ENCODE results near the gene CA7. TPM values are rescaled to one million over a fixed set of nuclear protein-coding genes. Genes with fewer than 3 reads are reported as not detected.
"Not testable (repeated sequence)": the region's sequence is repeated elsewhere in the genome, so short reads cannot be mapped to it uniquely, and the experiment has no call there.

The CA7 gene
- total RNA-seq, 4 donors from 2014 or later = not detected

DNA sequence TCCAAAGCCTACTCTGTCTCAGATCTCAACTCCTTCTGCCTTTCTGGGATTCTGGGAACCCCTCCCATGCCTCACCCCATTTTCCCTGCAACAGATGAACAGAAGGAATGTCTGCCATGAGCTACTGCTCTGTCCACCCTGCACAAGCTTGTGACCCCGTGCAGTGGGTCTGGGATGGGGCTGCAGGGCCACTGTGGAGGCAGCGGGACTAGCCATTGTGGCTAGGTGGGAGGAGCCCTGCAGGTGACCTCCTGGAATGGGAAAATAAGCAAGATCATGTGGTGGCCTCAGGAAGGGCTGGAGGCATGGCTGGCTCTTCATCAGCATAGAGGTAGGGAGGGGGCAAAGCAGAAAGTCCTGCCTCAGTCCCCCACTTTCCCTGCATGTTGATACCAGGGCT is 49.8 kb downstream of the CA7 start:
- WGBS, 2 donors = 89 to 91% methylated on average over 2 of the region's 2 CpGs
- Histone ChIP-seq H3K27ac (no peak overlapping the region), H3K9me3 (no peaks in the 10 kb centered on the region), H3K27me3 (no peaks in the 10 kb centered on the region), H3K4me1 (peaks cover 0 to 29% (median 7%) of the 10 kb centered on the region in 4 donors), H3K4me3 (no peak overlapping the region), H3K36me3 (peaks cover 0 to 15% (median 0%) of the 10 kb centered on the region in 3 donors)
- DNase-seq (ENCODE audit: low spot score in 2 of 2) = no peak
- TF ChIP-seq EP300 (IDR thresholded peaks at IDR 0.05) (no peak), POLR2A (IDR thresholded peaks at IDR 0.05) (no peak)
- TF ChIP-seq, protein P1, sequence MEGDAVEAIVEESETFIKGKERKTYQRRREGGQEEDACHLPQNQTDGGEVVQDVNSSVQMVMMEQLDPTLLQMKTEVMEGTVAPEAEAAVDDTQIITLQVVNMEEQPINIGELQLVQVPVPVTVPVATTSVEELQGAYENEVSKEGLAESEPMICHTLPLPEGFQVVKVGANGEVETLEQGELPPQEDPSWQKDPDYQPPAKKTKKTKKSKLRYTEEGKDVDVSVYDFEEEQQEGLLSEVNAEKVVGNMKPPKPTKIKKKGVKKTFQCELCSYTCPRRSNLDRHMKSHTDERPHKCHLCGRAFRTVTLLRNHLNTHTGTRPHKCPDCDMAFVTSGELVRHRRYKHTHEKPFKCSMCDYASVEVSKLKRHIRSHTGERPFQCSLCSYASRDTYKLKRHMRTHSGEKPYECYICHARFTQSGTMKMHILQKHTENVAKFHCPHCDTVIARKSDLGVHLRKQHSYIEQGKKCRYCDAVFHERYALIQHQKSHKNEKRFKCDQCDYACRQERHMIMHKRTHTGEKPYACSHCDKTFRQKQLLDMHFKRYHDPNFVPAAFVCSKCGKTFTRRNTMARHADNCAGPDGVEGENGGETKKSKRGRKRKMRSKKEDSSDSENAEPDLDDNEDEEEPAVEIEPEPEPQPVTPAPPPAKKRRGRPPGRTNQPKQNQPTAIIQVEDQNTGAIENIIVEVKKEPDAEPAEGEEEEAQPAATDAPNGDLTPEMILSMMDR (IDR thresholded peaks at IDR 0.05) = no peak

DNA sequence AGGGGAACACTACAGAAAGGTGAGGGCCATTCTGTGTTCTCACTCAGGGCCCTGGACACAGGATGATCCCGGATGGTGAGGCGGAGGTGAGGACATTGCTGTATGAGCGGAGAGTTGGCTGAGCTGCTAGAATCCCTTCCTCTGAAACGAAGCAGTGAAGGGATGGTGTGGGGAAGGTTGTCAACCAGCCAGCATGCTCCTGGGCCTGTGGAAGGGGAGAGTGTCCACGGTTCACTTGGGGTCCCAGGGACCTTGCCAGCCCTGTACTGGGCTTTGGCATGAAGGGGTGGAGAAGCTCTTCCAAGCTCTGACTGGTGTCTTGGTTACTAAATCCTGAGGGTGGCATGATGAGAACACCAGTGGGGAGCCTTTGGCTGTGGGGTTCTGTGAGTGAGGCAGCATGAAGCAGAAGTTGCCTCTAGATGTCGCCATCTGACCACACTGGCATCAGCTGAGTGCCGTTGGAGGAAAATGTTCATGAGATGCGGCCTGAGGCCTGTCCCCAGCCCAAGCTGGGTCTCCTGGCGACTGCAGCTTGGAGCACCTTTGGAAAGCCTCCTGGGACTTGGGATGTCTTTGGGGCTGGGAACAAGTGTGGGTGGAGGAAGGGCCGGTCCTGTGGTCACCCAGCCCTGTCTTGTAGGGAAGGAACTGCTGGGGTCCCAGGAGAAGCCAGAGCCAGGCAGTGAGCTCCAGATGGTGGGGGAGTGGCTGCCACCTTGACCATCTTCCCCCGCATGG is 50.9 kb downstream of the CA7 start:
- WGBS, 2 donors = 40 to 47% methylated on average over 11 of the region's 11 CpGs
- no peak for TF ChIP-seq EP300 (IDR thresholded peaks at IDR 0.05)
- TF ChIP-seq, protein P1 (IDR thresholded peaks at IDR 0.05) = peak; percentile 53 to 78 (median 64)
- H3K36me3 ChIP-seq = peaks cover 0 to 15% (median 0%) of the 10 kb centered on the region in 3 donors

GRCh38 chr16:66895689-66895979 is 51.4 kb downstream of the CA7 start:
- Histone ChIP-seq H3K36me3 (peaks cover 0 to 15% (median 0%) of the 10 kb centered on the region in 3 donors), H3K9me3 (no peaks in the 10 kb centered on the region), H3K27me3 (no peaks in the 10 kb centered on the region), H3K4me3 (no peak overlapping the region), H3K4me1 (peaks cover 0 to 45% (median 21%) of the 10 kb centered on the region in 4 donors), H3K27ac (peak overlapping the region in 2 of 4 donors; percentile 57)
- WGBS, 2 donors = 81 to 82% methylated on average over 5 of the region's 5 CpGs
- no peak for DNase-seq (ENCODE audit: low spot score in 2 of 2)
- TF ChIP-seq POLR2A (IDR thresholded peaks at IDR 0.05) (no peak), EP300 (IDR thresholded peaks at IDR 0.05) (no peak)
- TF ChIP-seq, protein P1 (IDR thresholded peaks at IDR 0.05) = no peak

More for the DNA sequence above, 50.9 kb downstream of the CA7 start:
- H3K4me3 ChIP-seq = no peak overlapping the region
- DNase-seq (ENCODE audit: low spot score in 2 of 2) = peak; percentile 40 to 77
- peak overlapping the region in 1 of 4 donors; percentile 57 for H3K27ac ChIP-seq
- H3K27me3 ChIP-seq = no peaks in the 10 kb centered on the region
- no peaks in the 10 kb centered on the region for H3K9me3 ChIP-seq
- peaks cover 0 to 40% (median 17%) of the 10 kb centered on the region in 4 donors for H3K4me1 ChIP-seq

DNA sequence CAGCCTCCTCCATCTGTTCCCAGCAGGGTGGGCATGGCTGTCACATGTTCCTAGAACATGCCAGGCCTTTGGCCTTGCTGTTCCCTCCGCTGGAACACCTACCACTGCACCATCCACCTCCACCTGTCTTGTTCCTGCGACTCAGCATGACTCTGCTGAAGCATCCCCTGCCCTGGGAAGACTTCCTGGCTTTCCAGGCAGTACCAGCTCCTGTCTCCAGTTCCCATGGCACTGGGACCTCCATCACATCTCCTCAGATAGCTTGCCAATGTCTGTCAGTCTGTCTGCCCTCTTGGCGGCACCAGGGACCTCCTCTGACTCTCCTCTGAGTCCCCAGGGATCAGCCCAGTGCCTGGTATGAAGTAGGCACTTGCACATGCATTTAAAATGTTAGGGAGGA is 51.8 kb downstream of the CA7 start:
- Histone ChIP-seq H3K4me3 (no peak overlapping the region), H3K36me3 (peaks cover 0 to 15% (median 0%) of the 10 kb centered on the region in 3 donors), H3K27ac (peak overlapping the region in 3 of 4 donors; percentile 57 to 62 (median 57)), H3K4me1 (peaks cover 0 to 49% (median 23%) of the 10 kb centered on the region in 4 donors), H3K9me3 (no peaks in the 10 kb centered on the region), H3K27me3 (no peaks in the 10 kb centered on the region)
- TF ChIP-seq EP300 (IDR thresholded peaks at IDR 0.05) (no peak), POLR2A (IDR thresholded peaks at IDR 0.05) (no peak)
- TF ChIP-seq, protein P1 (IDR thresholded peaks at IDR 0.05) = no peak
- DNase-seq (ENCODE audit: low spot score in 2 of 2) = no peak
- WGBS, 2 donors = 80 to 89% methylated on average over 3 of the region's 3 CpGs

DNA sequence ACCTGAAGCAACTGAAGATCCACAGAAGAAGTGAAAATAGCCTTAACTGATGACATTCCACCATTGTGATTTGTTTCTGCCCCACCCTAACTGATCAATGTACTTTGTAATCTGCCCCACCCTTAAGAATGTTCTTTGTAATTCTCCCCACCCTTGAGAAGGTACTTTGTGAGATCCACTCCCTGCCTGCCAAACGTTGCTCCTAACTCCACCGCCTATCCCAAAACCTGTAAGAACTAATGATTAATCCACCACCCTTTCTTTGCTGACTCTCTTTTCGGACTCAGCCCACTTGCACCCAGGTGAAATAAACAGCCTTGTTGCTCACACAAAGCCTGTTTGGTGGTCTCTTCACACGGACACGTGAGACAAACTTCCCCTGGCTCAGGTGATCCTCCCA is 52.5 kb downstream of the CA7 start:
- not testable (repeated sequence) for H3K9me3 ChIP-seq; H3K4me3 ChIP-seq; H3K36me3 ChIP-seq; H3K27me3 ChIP-seq; DNase-seq (ENCODE audit: low spot score in 2 of 2)
- H3K27ac ChIP-seq = peak overlapping the region in 3 of 4 donors; percentile 57 to 62 (median 57)
- whole genome bisulfite sequencing, 2 donors = 73% methylated on average over 5 of the region's 5 CpGs
- H3K4me1 ChIP-seq = peaks cover 0 to 56% (median 29%) of the 10 kb centered on the region in 4 donors

Measured in tibial nerve (tissue), 4 donors.